MCF 10A (cell line): ENCODE results near the gene ST6GALNAC5. TPM values are rescaled to one million over a fixed set of nuclear protein-coding genes. Genes with fewer than 3 reads are reported as not detected.
A peak's percentile ranks its signal among the peaks of the same experiment; 100 is the strongest.

Source experiments
- BruUV-seq: library from RNA; stranded (reverse); fragments of 400-500 nt; replicated peaks from 2 replicates; lab custom pipeline; 2021; lab: Mats Ljungman, UMichigan
- CTCF ChIA-PET: fragments of 300-600 bp; sonication (Branson Sonifier 250); formaldehyde crosslinking; extraction: SDS; loops from one replicate; lab custom pipeline; 2021; ENCODE audit warnings: antibody characterized with exemption, inconsistent platforms; lab: Yijun Ruan, JAX
- POLR2A ChIA-PET: fragments of 300-600, 350-650 bp; sonication (Branson Sonifier 250); formaldehyde crosslinking; extraction: SDS; loops from one replicate; lab custom pipeline; 2020; ENCODE audit warnings: antibody characterized with exemption, inconsistent platforms; lab: Yijun Ruan, JAX
- DNase-seq: peaks from one replicate; pipeline ENCODE4 v3.0.0-alpha.2; 2018; ENCODE audit not compliant: unreplicated experiment
- H3K27ac Mint-ChIP-seq: one replicate; pipeline ENCODE4 v1.8.0; 2022; ENCODE audit warnings: mild to moderate bottlenecking, low read depth, mixed read lengths; ENCODE audit not compliant: unreplicated experiment
- H3K27me3 Mint-ChIP-seq: one replicate; pipeline ENCODE4 v1.8.0; 2022; ENCODE audit warnings: mixed read lengths; ENCODE audit not compliant: insufficient read depth, unreplicated experiment
- H3K36me3 Mint-ChIP-seq: one replicate; pipeline ENCODE4 v1.8.0; 2022; ENCODE audit warnings: mild to moderate bottlenecking, moderate library complexity, mixed read lengths; ENCODE audit not compliant: insufficient read depth, unreplicated experiment
- H3K4me1 Mint-ChIP-seq: one replicate; pipeline ENCODE4 v1.8.0; 2022; ENCODE audit warnings: mixed read lengths; ENCODE audit not compliant: insufficient read depth, unreplicated experiment
- H3K4me3 Mint-ChIP-seq: one replicate; pipeline ENCODE4 v1.8.0; 2022; ENCODE audit warnings: mild to moderate bottlenecking, moderate library complexity, mixed read lengths; ENCODE audit not compliant: unreplicated experiment
- H3K9me3 Mint-ChIP-seq: one replicate; pipeline ENCODE4 v1.8.0; 2022; ENCODE audit warnings: mixed read lengths; ENCODE audit not compliant: unreplicated experiment
- intact Hi-C: fragments of 100-400 bp; cut with micrococcal nuclease; formaldehyde crosslinking; loops from 2 replicates; pipeline ENCODE4 v1.14.1; 2022
- total RNA-seq: library from RNA; stranded (reverse); gene quantifications from 2 replicates; pipeline ENCODE4 v1.2.3, GENCODE V29; 2022
- TF ChIP-seq, protein P1 (sequence below): fragments of 200-600 bp; IDR thresholded peaks from one replicate; pipeline ENCODE4 v1.8.0; 2022; ENCODE audit warnings: antibody characterized with exemption, mild to moderate bottlenecking; ENCODE audit not compliant: unreplicated experiment

ST6GALNAC5 gene
- total RNA-seq, 1 experiment from 2014 or later = 3.3 TPM

DNA sequence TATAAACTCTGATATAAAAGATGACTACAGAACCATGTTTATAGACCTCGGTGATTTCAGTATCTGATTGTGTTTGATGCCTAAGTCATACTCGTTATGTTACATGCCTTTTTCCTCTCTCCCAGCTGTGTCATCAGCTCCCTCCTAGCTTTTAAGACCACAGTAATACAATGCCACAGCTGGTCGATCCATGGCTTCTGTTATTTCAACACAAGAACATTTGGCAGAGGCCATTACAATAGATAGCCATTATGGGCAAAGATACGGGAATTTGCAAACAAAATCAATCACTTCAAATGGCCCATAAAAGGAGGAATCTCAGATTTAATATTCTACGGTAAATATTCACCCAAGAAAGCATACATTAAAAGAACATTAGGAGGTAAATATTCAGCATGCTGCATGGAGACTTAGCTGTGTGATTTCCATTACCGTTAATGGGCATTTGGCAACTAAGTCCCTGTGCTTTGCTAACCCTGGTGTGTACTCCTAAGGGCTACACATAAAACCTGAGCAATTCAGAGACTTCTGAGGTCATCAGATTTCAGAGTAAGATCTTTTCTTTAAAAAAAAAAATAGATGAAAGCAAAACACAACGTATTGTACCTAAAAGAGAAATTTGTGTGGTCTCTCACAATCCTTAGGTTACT, 198.5 kb downstream of the ST6GALNAC5 start:
- Mint-ChIP-seq H3K36me3 (no peaks in the 10 kb centered on the region), H3K27me3 (no peaks in the 10 kb centered on the region), H3K4me3 (no peak overlapping the region), H3K27ac (no peak overlapping the region), H3K4me1 (no peaks in the 10 kb centered on the region), H3K9me3 (no peaks in the 10 kb centered on the region)
- BruUV-seq = no TSS peak
- intact Hi-C loops = no loop called here
- DNase-seq = no peak
- CTCF ChIA-PET = no interaction called here
- TF ChIP-seq, protein P1, sequence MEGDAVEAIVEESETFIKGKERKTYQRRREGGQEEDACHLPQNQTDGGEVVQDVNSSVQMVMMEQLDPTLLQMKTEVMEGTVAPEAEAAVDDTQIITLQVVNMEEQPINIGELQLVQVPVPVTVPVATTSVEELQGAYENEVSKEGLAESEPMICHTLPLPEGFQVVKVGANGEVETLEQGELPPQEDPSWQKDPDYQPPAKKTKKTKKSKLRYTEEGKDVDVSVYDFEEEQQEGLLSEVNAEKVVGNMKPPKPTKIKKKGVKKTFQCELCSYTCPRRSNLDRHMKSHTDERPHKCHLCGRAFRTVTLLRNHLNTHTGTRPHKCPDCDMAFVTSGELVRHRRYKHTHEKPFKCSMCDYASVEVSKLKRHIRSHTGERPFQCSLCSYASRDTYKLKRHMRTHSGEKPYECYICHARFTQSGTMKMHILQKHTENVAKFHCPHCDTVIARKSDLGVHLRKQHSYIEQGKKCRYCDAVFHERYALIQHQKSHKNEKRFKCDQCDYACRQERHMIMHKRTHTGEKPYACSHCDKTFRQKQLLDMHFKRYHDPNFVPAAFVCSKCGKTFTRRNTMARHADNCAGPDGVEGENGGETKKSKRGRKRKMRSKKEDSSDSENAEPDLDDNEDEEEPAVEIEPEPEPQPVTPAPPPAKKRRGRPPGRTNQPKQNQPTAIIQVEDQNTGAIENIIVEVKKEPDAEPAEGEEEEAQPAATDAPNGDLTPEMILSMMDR = no peak
- POLR2A ChIA-PET = no interaction called here

DNA sequence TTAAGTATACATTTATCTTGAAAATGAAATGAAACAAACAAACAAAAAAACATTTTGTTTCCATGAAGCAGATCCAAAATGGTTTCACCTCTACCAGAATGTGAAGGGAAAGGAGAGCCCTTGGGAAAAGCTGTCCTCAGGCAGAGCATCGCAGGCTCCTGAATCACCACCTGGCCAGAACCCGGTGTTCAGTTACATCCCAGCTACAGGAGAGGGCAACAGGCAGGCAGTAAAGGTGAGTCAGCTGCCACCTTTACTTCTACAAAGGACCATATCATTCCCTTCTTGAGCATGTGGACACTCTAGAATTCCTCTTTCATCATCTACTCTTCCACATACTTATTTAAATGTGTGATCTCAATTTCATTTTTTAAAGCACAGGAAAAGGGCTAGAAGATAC, 200.7 kb downstream of the ST6GALNAC5 start:
- ChIA-PET CTCF (interaction anchor here (0.6 to 1.6 kb wide), 4 partner anchors 14 to 710 kb away, joined by 3 to 5 read pairs (median 3); no protein-coding TSS in a partner anchor), POLR2A (interaction anchor here (0.7 to 1.5 kb wide), 5 partner anchors 11 to 30 kb away, joined by 3 to 4 read pairs (median 3); no protein-coding TSS in a partner anchor)
- peak overlapping the region; percentile 31 for H3K27ac Mint-ChIP-seq
- TF ChIP-seq, protein P1 = no peak
- H3K36me3 Mint-ChIP-seq = no peaks in the 10 kb centered on the region
- BruUV-seq = no TSS peak
- H3K4me1 Mint-ChIP-seq = no peaks in the 10 kb centered on the region
- H3K4me3 Mint-ChIP-seq = no peak overlapping the region
- peak; percentile 43 for DNase-seq
- intact Hi-C loops = no loop called here
- no peaks in the 10 kb centered on the region for H3K9me3 Mint-ChIP-seq
- no peaks in the 10 kb centered on the region for H3K27me3 Mint-ChIP-seq

DNA sequence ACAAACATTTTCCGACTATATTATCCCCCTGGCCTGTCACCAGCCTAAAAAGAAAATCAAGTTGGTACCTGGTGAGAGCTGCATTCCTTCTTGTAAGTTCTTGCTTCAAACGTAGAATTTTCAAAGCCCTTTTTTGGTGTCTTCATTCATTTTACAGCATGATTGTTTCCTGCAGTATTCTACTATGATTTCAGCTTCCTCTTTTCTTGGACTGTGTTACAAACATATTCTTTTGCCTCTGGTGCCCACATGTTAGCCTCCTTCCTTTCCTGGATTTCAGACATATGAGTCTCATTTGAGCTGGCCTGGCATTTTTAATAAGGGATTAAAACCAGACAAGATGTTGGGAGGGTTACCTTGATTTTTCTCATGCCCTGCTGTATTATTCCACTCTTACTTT, 209.5 kb downstream of the ST6GALNAC5 start:
- H3K36me3 Mint-ChIP-seq = peaks cover 5% of the 10 kb centered on the region
- no TSS peak for BruUV-seq
- no peak for DNase-seq
- POLR2A ChIA-PET = interaction anchor here (0.6 kb wide), 1 partner anchor 15 kb away, joined by 3 read pairs; no protein-coding TSS in a partner anchor
- intact Hi-C loops = no loop called here
- H3K4me3 Mint-ChIP-seq = no peak overlapping the region
- CTCF ChIA-PET = no interaction called here
- no peak overlapping the region for H3K27ac Mint-ChIP-seq
- H3K4me1 Mint-ChIP-seq = no peaks in the 10 kb centered on the region
- peaks cover 9% of the 10 kb centered on the region for H3K9me3 Mint-ChIP-seq
- TF ChIP-seq, protein P1 = no peak
- no peaks in the 10 kb centered on the region for H3K27me3 Mint-ChIP-seq

DNA sequence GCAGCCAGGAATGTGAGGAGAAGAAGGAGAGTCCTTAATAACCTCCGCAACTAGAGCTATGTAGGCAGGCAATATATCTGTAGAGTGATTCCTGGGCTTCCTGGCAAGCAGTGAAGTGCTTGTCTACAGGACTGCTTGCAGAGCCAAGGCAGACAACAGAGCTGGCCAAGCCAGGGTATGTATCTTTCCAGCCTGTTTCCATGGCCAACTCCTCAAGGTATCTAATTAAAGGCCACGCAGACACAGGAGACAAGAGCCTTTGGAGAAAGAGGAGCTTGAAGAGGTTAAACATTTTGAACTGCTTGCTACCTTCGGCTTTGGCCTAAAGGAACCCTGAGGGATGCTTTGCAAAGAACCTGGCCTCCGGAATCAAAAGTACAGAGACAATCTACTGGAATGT, 214.6 kb downstream of the ST6GALNAC5 start:
- peaks cover 5% of the 10 kb centered on the region for H3K36me3 Mint-ChIP-seq
- H3K27ac Mint-ChIP-seq = no peak overlapping the region
- H3K27me3 Mint-ChIP-seq = no peaks in the 10 kb centered on the region
- BruUV-seq = no TSS peak
- H3K9me3 Mint-ChIP-seq = no peaks in the 10 kb centered on the region
- no peak overlapping the region for H3K4me3 Mint-ChIP-seq
- CTCF ChIA-PET = interaction anchor here (0.6 to 0.8 kb wide), 3 partner anchors 14 to 725 kb away, joined by 3 to 5 read pairs (median 3); no protein-coding TSS in a partner anchor
- TF ChIP-seq, protein P1 = no peak
- no peaks in the 10 kb centered on the region for H3K4me1 Mint-ChIP-seq
- intact Hi-C loops = no loop called here
- POLR2A ChIA-PET = no interaction called here
- DNase-seq = no peak
